Stimulated activated CD4-positive, alpha-beta T cell treated with anti-CD3 and anti-CD28 coated beads, Interleukin-15, amount 100 ng/mL, for 48 hours (primary cell): Measurements from ENCODE around the gene CRYM.

Experiments
- DNase-seq, 2 donors: peaks; one replicate each; pipeline ENCODE4 v3.0.0-alpha.2; 2020; ENCODE audit warnings: low read depth in 2 of 2

The CRYM gene

DNA sequence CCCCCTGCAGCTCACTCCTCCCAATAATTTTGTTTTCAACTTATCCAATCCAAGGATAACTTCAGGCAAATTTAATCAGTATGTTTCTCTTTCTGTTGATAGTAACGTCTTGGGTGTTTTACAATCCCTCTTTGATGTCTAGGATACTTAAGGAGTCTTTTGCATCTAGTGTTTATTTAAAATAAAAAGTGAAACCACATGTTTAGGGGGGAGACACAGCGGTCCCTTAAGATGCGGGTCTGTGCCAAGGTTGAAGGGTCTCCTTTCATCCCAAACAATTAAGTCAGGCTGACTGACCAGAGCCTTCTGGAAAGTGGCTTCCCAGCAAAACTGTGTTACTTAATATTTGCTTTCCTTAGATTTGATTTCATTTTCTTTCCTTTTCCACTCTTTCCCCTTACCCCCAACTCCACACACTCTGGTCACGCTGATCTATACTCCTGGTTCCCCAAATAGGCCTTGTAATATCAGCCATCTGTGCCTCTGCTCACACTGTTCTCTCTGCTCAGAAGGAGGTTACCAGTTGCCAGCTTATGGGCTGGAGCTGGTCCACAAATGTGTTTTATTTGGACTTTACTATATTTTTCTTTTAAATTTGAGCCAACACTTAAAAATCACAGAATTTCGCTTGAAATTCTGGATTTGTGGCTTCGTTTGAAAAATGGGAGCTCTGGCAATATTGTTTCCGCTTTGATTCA is 33.4 kb downstream of the CRYM start:
- DNase-seq = no peak

DNA sequence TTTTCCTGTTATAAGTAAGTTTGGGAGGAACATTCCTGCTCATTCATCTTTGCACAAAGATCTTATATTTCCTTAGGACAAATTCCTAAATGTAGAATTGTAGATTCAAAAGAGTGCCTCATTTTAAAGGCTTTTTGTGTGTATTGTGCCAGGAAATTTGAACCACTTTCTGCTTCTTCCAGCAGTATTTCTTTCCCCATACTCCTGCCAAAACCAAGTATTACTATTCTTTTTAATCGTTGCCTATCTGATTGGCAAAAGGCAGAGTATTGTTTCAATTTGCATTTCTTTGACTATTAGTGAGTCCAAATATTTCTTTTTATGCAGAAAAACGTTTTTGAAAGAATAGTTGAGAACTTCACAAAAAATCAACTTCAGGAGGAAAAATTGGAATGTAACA is 35.3 kb downstream of the CRYM start:
- DNase-seq = no peak

DNA sequence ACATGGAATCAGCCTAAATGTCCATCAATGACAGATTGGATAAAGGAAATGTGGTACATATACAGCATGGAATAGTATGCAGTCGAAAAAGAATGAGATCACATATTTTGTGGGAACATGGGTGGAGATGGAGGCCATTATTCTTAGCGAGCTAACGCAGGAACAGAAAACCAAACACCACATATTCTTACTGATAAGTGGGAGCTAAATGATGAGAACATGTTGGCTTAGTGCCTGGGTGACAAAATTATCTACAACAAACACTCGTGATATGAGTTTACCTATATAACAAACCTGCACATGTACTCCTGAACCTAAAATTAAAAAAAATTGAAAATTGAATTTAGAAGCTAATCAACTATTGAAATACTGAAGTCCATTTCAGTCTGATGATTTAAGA is 38.4 kb downstream of the CRYM start:
- DNase-seq = no peak

DNA sequence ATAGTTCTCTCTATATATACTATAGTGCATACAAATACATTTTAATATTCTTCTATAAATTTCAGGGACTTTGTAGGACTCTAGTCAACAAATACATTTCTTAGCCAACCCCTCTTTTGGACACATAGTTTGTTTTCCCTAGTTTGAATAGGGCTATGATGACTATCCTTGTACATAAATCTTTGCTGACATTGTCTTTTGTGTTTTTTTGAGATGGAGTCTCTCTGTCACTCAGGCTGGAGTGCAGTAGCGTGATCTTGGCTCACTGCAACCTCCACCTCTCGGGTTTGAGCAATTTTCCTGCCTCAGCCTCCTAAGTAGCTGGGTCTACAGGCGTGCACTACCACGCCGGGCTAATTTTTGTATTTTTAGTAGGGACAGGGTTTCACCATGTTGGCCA is 41.3 kb downstream of the CRYM start:
- DNase-seq = no peak

DNA sequence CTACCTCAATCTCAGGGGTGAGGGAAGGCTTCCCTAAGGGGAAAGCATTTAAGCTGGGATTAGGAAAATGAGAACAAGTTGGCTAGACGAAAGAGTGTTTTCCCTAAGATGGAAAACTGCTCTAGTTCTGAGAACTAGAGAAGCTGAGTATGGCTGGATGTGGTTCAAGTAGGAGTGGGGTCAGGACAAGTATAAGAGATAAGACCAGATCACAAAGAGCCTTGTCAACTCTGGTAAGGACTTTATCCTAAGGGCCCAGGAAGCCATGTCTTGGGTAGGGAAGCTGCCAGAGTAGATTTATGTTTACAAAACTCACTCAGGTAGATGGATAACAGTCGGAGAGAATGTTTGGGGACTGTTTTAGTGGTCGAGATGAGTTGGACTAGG is 42.9 kb downstream of the CRYM start:
- DNase-seq = no peak

DNA sequence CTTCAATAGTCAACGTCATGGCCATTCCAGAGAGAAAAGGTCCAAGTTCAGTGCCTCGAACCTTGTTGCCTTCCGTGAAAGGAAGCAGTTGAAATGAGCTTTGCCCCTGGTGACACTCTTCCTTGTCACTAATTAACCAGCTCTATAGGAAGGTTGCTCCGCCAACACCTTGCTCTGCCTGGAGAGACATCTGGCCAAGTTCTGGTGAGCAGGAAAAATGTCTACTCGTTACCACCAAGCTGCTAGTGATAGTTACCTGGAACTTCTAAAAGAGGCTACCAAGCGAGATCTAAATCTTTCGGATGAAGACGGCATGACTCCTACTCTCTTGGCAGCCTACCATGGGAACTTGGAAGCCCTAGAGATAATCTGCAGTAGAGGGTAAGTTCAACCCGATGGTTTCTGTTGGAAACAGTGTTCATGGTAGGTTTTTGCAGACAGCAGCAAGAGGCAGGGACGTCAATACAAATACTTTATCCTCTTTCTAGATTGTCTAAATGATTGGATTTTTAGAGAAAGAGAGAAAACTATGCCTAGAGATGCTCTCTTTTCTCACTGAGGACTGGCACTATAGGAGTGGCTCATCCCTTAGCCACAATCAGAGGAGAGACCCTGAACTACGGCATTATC is 44.5 kb downstream of the CRYM start, which contains the start of gene ANKS4B:
Gene ANKS4B, plus strand, starts transcription at position 179 of the 630 bp plus-strand sequence. Its CDS starts 39 bp downstream, at position 218.
- DNase-seq = no peak

DNA sequence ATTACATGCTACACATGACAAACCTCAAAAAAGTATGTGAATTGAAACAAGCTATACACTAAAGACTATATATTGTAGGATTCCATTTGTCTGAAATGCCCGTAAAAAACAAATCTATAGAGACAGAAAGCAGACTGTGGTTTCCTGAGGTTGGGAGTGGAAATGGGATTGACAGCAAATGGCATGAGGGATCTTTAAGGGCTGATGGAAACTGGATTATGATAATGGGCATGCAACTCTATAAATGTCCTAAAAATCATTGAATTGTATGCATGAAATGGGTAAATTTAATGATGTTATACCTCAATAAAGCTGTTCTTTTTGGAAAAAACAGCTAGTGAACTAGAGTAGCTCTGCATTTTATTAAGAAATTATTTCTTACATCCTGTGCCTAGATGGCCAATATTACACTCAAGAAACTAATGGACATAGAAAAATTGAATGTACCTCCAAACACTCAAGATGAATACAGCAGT is 45.0 kb downstream of the CRYM start:
- DNase-seq = no peak

DNA sequence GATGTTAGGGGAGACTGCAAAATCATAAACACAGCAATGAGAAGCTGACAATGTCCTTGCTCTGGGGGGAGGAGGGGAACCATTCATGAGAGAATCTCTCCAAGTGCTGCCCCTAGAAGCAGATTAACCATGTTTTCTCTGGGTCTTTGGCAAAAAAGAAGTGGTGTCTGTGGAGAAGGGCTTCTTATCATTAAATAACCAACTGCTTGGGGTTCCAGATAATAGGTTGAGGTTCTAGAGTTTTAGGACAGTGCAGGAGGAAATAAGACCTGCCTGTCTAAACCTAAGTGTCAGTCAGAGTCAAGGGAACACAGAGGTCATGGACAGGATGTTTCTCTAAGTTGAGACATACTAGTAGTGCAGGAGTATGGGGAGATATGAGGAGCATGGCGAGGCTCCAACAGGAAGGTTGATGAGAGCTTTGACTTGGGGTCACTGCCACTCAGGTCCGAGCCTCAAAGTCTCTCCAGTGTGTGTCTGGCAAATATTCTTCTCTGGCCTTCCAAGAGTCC is 49.7 kb downstream of the CRYM start:
- no peak for DNase-seq

DNA sequence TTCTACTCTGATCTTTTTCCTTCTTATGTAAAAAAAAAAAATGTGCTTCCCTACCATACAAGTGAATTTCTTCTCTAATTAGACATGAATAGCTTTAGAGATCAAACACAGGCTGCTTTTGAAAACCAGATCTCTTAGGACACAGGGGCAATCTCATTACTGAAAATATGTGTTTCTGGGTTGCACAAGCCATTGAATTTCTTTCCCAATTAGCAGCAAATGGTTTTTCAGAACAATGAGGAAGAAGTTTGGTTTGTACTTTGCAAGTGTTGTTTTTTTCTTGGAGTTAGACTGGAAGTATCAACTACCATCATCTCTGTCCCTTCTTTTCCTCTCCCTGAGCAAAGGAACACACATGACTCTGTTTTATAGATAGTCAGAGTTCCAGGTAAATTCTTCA is 50.2 kb downstream of the CRYM start:
- no peak for DNase-seq

DNA sequence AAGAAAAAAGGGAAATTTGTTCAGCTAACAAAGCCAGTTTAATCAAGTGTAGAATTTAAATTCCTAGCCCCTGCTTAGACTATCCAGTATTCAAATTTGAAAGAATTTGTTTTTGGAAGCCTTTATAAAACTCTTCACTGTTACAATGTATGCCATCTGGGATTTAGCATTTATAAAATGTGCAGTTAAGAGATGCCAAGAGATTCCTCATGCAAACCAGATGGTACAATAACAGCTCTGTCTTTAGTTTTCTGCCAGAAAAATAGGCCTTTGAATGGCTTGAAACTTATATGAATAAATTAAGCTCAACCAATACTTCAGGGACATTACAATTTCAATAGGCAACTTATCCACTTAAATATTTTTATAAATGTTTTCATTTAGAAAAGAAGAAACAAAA is 51.3 kb downstream of the CRYM start:
- no peak for DNase-seq

DNA sequence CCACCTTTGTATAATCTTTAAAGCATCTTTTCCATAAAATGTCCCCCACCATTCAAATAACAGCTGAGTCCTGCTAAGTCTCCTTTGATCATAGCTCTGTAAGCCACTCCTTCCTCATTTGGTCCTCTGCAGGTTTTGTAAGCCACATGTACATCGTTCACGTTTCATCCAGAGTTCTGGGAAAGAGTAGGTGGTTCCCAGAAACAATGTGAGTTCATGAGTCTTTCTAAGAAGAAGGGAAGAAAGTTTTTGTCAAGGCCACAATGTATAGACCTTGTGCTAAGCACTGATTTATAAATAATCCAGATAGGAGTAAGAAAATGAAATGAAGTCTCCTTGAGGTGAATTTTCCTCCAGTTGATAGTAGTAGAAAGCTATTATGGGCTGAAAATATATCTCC is 53.3 kb downstream of the CRYM start:
- no peak for DNase-seq

DNA sequence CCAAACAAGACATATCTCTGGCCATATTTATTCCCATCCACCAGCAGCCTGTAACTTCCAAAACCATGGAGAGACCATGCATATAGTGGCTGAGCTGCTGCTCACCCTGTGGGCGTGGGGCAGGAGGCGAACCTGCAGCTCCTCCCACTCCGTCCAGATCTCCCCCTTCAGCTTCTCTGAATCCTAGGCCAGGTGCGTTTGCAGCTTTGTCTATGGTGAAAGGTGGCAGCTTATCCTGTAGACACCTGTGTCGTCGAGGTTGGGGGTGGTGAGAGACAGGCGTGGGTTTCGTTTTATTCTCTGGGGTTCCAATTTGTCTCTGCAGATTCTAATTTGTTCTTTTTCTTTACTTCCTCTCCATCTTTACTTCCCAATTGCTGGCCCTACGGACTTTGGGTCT is 54.3 kb downstream of the CRYM start:
- DNase-seq = no peak

DNA sequence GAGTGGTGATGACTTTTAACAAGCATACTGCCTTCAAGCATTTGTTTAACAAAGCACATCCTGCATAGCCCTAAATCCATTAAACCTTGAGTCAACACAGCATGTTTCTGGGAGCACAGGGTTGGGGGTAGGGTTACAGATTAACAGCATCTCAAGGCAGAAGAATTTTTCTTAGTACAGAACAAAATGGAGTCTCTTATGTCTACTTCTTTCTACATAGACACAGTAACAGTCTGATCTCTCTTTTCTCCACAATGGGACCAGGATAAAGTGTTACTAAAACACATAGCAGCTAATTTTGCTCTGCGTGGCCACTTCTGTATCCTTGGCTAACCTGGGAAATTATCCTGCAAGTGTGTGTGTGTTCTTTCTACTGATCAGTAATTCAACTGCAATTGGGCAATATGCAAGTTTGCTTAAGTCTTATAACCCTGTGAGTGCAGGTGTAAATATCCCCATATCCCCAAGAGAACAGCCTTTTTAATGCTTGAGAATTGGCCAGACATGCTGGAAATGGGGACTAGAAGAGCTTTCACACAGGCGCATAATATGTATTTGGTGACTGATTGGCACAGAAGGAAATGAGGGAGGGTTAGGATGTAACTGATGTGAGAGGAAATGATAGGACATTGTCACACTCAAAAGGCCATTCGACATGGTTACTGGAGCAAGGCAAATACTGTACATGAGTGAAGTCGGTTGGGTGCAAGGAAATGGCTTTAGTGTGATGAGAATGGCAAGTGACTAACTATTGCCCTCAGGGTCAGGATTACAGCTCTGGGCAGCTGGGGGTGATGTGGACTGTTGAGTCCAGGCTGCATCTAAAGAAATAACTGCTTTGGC is 55.4 kb downstream of the CRYM start:
- DNase-seq = no peak

DNA sequence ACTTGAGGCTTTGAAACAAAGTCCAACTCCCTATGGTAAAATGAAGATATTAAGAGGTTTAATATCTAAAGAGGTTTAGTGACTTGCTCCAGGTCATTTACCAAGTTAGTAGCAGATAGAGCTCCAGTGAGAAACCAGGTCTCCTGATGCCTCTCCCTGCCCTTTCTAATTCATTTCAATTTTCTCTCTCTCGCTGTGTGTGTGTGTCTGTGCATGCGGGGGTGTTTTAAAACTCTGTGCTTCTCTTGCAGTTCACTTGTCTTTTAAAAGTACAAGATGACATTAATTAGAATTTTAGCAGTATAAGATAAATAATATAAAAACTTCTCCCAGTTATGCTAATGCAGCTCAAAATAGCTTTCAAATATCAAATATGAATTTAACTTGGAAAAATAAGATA is 58.5 kb downstream of the CRYM start:
- no peak for DNase-seq

DNA sequence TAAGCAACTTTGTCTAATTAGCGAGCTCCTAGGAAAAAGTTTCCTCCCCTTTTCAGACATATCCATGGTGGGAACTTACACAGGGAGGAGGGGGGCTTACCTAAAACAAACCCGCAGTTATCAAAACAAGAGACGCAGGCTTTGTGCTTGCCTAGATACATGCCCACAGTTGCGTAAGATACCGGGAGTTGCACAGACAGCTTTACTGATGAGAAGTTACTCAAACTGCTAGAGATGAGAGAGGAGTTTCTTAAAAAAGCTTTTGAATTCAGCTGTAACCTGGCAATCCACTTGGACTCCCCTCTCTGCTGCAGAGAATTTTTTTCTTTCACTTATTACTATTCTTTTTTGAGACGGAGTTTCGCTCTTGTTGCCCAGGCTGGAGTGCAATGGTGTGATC is 59.9 kb downstream of the CRYM start:
- no peak for DNase-seq

DNA sequence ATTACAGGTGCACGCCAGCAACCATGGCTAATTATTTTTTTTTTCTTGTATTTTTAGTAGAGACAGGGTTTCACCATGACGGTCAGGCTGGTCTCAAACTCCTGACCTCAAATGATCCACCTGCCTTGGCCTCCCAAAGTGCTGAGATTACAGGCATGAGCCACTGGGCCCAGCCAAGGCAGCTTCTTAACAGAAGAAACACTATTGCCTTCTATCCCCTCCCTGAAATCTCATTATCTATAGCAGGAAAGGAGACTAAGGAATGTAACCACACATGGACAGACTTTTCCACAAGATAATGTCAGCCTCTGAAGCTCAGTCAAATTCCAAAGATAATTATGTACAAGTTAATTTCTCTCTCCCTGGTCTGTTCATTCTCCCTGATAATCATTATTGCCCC is 61.0 kb downstream of the CRYM start:
- no peak for DNase-seq

DNA sequence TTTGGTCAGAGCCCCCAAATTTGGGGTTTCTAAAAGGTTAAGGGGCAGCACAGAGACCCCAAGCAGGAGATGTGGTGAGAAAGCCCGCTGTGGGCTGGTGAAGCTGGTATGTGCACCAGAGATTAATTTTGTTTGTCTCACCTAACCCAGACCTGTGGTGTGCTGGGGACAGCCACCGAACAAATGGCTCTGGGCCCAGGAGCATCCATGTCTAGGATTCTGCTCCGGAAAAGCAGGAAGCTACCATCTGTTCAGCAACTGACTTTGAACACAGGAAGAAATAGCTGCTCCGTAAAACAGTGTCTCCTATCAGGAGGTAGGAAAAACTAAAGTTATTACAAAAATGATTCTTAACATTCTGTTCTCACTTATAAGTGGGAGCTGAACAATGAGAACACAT is 64.0 kb downstream of the CRYM start:
- DNase-seq = no peak

DNA sequence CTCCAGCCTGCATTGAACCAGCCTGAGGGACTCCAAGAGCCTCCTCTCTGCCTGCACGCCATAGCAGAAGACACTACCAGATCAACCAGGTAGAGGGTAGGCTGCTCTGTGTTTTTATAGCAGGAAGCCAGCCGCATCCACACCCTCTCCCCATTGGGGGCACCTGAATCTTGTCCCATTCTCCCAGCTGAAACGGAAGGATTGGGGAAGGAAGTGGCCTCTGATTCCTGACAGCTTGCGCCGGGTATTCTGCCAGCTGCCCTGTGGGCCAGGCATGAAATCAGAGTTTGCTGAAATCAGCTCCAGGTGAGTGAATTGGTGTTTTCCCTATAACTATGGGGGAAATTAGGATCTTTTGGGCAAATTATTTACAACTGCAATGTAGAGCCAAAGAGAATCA is 66.6 kb downstream of the CRYM start, which contains the start of gene ZP2:
Gene ZP2, minus strand, starts transcription at position 89 of the 400 bp plus-strand sequence. Its CDS starts 27 bp downstream, at position 62.
- no peak for DNase-seq
